Measurements from ENCODE around the gene TMEM121B.

- no peak for TF ChIP-seq ZFX (CRISPR knock-in tag; IDR thresholded peaks at IDR 0.05; ENCODE audit: low read depth)
- TF ChIP-seq ZBTB26 (CRISPR knock-in tag; IDR thresholded peaks at IDR 0.05; ENCODE audit: borderline replicate concordance): no peak
- TF ChIP-seq, protein P1, sequence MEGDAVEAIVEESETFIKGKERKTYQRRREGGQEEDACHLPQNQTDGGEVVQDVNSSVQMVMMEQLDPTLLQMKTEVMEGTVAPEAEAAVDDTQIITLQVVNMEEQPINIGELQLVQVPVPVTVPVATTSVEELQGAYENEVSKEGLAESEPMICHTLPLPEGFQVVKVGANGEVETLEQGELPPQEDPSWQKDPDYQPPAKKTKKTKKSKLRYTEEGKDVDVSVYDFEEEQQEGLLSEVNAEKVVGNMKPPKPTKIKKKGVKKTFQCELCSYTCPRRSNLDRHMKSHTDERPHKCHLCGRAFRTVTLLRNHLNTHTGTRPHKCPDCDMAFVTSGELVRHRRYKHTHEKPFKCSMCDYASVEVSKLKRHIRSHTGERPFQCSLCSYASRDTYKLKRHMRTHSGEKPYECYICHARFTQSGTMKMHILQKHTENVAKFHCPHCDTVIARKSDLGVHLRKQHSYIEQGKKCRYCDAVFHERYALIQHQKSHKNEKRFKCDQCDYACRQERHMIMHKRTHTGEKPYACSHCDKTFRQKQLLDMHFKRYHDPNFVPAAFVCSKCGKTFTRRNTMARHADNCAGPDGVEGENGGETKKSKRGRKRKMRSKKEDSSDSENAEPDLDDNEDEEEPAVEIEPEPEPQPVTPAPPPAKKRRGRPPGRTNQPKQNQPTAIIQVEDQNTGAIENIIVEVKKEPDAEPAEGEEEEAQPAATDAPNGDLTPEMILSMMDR (CRISPR knock-in tag; IDR thresholded peaks at IDR 0.05): no peak
- TF ChIP-seq SUZ12 (IDR thresholded peaks at IDR 0.05; ENCODE audit: low read depth, low read length): no peak
Observed at GRCh38 chr22:17158568-17159503, 37.7 kb upstream of the TMEM121B start, which contains the start of gene HDHD5.
